ENCODE results near the gene SRGAP2C.

DNA sequence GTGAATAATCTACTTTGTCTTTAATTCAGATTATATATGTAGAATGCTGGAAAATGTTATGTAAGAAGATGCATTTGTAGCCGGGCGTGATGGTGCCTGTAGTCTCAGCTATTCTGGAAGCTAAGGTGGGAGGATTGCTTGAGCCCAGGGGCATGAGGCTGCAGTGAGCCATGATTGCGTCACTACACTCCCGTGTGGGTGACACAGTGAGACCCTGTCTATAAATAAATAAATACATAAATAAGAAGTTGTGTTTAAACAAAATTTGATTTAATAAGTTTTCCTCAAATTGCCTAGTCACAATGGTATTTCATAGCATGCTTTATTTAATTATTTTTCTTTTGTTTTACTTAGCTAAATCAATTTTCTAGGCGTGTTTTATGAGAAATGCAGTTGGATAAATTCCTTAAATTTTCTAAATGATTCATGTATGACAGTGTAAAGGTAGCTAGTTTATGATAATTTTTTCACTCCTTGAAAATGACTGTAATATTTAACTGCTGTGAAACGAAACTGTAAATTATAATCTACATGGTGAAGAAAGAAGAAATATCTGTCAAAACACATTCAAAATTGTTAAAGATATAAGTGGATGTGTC lies 232.6 kb downstream of the SRGAP2C start:
- TF ChIP-seq NR2C2 (CRISPR knock-in tag; IDR thresholded peaks at IDR 0.05) (no peak), ATF1 (CRISPR knock-in tag; IDR thresholded peaks at IDR 0.05) (no peak), CREB1 (CRISPR knock-in tag; IDR thresholded peaks at IDR 0.05) (no peak), RELA (CRISPR knock-in tag; IDR thresholded peaks at IDR 0.05; ENCODE audit: borderline replicate concordance) (no peak), GABPB1 (CRISPR knock-in tag; IDR thresholded peaks at IDR 0.05) (no peak), ZNF121 (CRISPR knock-in tag; IDR thresholded peaks at IDR 0.05) (no peak), TCF7 (CRISPR knock-in tag; IDR thresholded peaks at IDR 0.05; ENCODE audit: low read depth) (no peak), JAZF1 (CRISPR knock-in tag; IDR thresholded peaks at IDR 0.05) (no peak), ZNF317 (CRISPR knock-in tag; IDR thresholded peaks at IDR 0.05; ENCODE audit: borderline replicate concordance, low read depth) (no peak), NFE2L1 (CRISPR knock-in tag; IDR thresholded peaks at IDR 0.05) (no peak)
- TF ChIP-seq, protein P1, sequence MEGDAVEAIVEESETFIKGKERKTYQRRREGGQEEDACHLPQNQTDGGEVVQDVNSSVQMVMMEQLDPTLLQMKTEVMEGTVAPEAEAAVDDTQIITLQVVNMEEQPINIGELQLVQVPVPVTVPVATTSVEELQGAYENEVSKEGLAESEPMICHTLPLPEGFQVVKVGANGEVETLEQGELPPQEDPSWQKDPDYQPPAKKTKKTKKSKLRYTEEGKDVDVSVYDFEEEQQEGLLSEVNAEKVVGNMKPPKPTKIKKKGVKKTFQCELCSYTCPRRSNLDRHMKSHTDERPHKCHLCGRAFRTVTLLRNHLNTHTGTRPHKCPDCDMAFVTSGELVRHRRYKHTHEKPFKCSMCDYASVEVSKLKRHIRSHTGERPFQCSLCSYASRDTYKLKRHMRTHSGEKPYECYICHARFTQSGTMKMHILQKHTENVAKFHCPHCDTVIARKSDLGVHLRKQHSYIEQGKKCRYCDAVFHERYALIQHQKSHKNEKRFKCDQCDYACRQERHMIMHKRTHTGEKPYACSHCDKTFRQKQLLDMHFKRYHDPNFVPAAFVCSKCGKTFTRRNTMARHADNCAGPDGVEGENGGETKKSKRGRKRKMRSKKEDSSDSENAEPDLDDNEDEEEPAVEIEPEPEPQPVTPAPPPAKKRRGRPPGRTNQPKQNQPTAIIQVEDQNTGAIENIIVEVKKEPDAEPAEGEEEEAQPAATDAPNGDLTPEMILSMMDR (IDR thresholded peaks at IDR 0.05), result no peak
- TF ChIP-seq, protein P2, sequence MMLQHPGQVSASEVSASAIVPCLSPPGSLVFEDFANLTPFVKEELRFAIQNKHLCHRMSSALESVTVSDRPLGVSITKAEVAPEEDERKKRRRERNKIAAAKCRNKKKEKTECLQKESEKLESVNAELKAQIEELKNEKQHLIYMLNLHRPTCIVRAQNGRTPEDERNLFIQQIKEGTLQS (CRISPR knock-in tag; conservative IDR thresholded peaks at IDR 0.05), result no peak
- TF ChIP-seq, protein P3, sequence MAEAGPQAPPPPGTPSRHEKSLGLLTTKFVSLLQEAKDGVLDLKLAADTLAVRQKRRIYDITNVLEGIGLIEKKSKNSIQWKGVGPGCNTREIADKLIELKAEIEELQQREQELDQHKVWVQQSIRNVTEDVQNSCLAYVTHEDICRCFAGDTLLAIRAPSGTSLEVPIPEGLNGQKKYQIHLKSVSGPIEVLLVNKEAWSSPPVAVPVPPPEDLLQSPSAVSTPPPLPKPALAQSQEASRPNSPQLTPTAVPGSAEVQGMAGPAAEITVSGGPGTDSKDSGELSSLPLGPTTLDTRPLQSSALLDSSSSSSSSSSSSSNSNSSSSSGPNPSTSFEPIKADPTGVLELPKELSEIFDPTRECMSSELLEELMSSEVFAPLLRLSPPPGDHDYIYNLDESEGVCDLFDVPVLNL (CRISPR knock-in tag; IDR thresholded peaks at IDR 0.05; ENCODE audit: borderline replicate concordance, low read depth), result no peak

Data from WTC11 (cell line).